Stomach (tissue), 4 donors: ENCODE results near the gene EGFR.

Experiments
- EP300 ChIP-seq: sonication (generic); formaldehyde crosslinking; IDR thresholded peaks from one replicate; pipeline ENCODE4 v1.6.1; 2017; ENCODE audit warnings: antibody characterized with exemption
- POLR2A ChIP-seq, 4 donors: fragments of 450-650 bp; IDR thresholded peaks; one replicate each; pipeline ENCODE4 v1.6.1; 2016; ENCODE audit warnings: antibody characterized with exemption in 4 of 4, control low read depth in 2 of 4, mild to moderate bottlenecking in 1 of 4, moderate library complexity in 1 of 4
- POLR2AphosphoS5 ChIP-seq, 3 donors: sonication (generic); formaldehyde crosslinking; IDR thresholded peaks; one replicate each; pipeline ENCODE4 v1.6.1; 2016; ENCODE audit warnings: antibody characterized with exemption in 3 of 3
- TF ChIP-seq, protein P1 (sequence below), 7 experiments: fragments of 450-650 bp in 4 of 7; fragments of 200-600 bp in 3 of 7; sonication (generic) in 3 of 7; IDR thresholded peaks; one replicate each; pipeline ENCODE4 v1.5.1; 2016 to 2019; ENCODE audit warnings: antibody characterized with exemption in 7 of 7, control low read depth in 2 of 7, mild to moderate bottlenecking in 1 of 7

DNA sequence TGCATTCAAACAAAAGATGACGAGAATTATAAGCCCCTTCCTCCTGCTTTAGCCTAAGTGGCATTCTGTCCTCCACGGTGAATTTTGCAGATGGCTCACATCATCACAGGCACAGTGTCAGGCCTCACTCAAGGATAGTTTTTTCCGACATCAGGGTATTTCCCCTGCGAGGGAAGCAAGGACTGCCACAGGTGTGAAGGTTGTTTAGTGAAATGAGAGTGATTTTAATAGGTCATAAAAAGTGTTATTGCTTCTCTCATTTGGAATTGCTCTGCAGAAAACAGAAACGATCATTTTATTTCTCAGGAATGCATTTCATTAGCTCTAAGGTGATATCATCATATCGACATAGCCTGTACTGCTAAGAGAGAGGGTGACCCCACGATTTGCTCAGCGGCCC, 217.7 kb downstream of the EGFR start:
- TF ChIP-seq, protein P1, sequence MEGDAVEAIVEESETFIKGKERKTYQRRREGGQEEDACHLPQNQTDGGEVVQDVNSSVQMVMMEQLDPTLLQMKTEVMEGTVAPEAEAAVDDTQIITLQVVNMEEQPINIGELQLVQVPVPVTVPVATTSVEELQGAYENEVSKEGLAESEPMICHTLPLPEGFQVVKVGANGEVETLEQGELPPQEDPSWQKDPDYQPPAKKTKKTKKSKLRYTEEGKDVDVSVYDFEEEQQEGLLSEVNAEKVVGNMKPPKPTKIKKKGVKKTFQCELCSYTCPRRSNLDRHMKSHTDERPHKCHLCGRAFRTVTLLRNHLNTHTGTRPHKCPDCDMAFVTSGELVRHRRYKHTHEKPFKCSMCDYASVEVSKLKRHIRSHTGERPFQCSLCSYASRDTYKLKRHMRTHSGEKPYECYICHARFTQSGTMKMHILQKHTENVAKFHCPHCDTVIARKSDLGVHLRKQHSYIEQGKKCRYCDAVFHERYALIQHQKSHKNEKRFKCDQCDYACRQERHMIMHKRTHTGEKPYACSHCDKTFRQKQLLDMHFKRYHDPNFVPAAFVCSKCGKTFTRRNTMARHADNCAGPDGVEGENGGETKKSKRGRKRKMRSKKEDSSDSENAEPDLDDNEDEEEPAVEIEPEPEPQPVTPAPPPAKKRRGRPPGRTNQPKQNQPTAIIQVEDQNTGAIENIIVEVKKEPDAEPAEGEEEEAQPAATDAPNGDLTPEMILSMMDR (IDR thresholded peaks at IDR 0.05) = no peak
- TF ChIP-seq POLR2A (IDR thresholded peaks at IDR 0.05) (no peak), POLR2AphosphoS5 (IDR thresholded peaks at IDR 0.05) (no peak), EP300 (no peak)
